Dermis microvascular lymphatic vessel endothelial cell (primary cell): ENCODE data around the gene MRGPRD. TPM values are rescaled to one million over a fixed set of nuclear protein-coding genes. Genes with fewer than 3 reads are reported as not detected.
"Not testable (repeated sequence)": the region's sequence is repeated elsewhere in the genome, so short reads cannot be mapped to it uniquely, and the experiment has no call there.

Source experiments
- DNase-seq, 2 donors: peaks; one replicate each; pipeline versions ENCODE4 v3.0.0 to v3.0.0-alpha.2; 2010; ENCODE audit warnings: low read depth in 2 of 2
- total RNA-seq: library from RNA; depleted of rRNA; stranded (reverse); fragments of >200 nt; gene quantifications from 2 replicates; pipeline ENCODE4 v1.2.1, GENCODE V29; 2014

The MRGPRD gene
- total RNA-seq, 1 donor from 2014 or later = not detected

GRCh38 chr11:68994161-68994893 lies 13.5 kb upstream of the MRGPRD start:
- DNase-seq = no peak

- DNase-seq = no peak
These were observed 12.8 kb upstream of the MRGPRD start for GRCh38 chr11:68993546-68993945.

- DNase-seq = no peak
These were observed 12.0 kb upstream of the MRGPRD start for GRCh38 chr11:68992743-68993255.

- DNase-seq = no peak
These were observed 10.4 kb upstream of the MRGPRD start for GRCh38 chr11:68990995-68991780.

GRCh38 chr11:68989936-68990606 lies 9.3 kb upstream of the MRGPRD start:
- DNase-seq = no peak

- no peak for DNase-seq
These were observed 7.7 kb upstream of the MRGPRD start for GRCh38 chr11:68988491-68988890.

GRCh38 chr11:68987211-68987610 lies 6.4 kb upstream of the MRGPRD start:
- DNase-seq = no peak

GRCh38 chr11:68983801-68984200 lies 3.0 kb upstream of the MRGPRD start:
- DNase-seq = no peak

GRCh38 chr11:68982134-68982533 lies 1.3 kb upstream of the MRGPRD start:
- no peak for DNase-seq

- no peak for DNase-seq
These were observed 633 bp downstream of the MRGPRD start for GRCh38 chr11:68979931-68980775.

- DNase-seq = peak in 1 of 2 donors; percentile 13
These were observed 1.7 kb downstream of the MRGPRD start for GRCh38 chr11:68978931-68979594.

GRCh38 chr11:68978626-68978930 lies 2.2 kb downstream of the MRGPRD start:
- no peak for DNase-seq

GRCh38 chr11:68977781-68978625 lies 2.8 kb downstream of the MRGPRD start:
- DNase-seq = no peak

- DNase-seq = peak in 1 of 2 donors; percentile 47
These were observed 4.2 kb downstream of the MRGPRD start for GRCh38 chr11:68976563-68976962.

- DNase-seq = no peak
These were observed 4.7 kb downstream of the MRGPRD start for GRCh38 chr11:68976095-68976494.

GRCh38 chr11:68974421-68975194 lies 6.2 kb downstream of the MRGPRD start:
- peak; percentile 14 to 26 for DNase-seq

GRCh38 chr11:68973706-68974105 lies 7.1 kb downstream of the MRGPRD start:
- DNase-seq = not testable (repeated sequence)

GRCh38 chr11:68973219-68973618 lies 7.6 kb downstream of the MRGPRD start:
- DNase-seq = no peak
